ENCODE results near the gene PLCL2. TPM values are rescaled to one million over a fixed set of nuclear protein-coding genes. Genes with fewer than 3 reads are reported as not detected.

The PLCL2 gene
- total RNA-seq, 4 donors from 2014 or later, result 18.1 to 31.3 (median 27.7) TPM

- no peak for TF ChIP-seq CTCF (IDR thresholded peaks at IDR 0.05; ENCODE audit: low read depth)
Observed at GRCh38 chr3:16905704-16906103, 20.9 kb downstream of the PLCL2 start.

- TF ChIP-seq CTCF (IDR thresholded peaks at IDR 0.05; ENCODE audit: low read depth), result no peak
Observed at GRCh38 chr3:16906682-16907081, 21.9 kb downstream of the PLCL2 start.

GRCh38 chr3:16907243-16907642 lies 22.5 kb downstream of the PLCL2 start:
- TF ChIP-seq CTCF (IDR thresholded peaks at IDR 0.05; ENCODE audit: low read depth), result no peak

GRCh38 chr3:16908016-16908807 lies 23.5 kb downstream of the PLCL2 start:
- no peak for TF ChIP-seq CTCF (IDR thresholded peaks at IDR 0.05; ENCODE audit: low read depth)

- TF ChIP-seq CTCF (IDR thresholded peaks at IDR 0.05; ENCODE audit: low read depth), result no peak
Observed at GRCh38 chr3:16908896-16909295, 24.1 kb downstream of the PLCL2 start.

GRCh38 chr3:16909802-16910201 lies 25.0 kb downstream of the PLCL2 start:
- TF ChIP-seq CTCF (IDR thresholded peaks at IDR 0.05; ENCODE audit: low read depth), result no peak

GRCh38 chr3:16910207-16910606 lies 25.5 kb downstream of the PLCL2 start:
- TF ChIP-seq CTCF (IDR thresholded peaks at IDR 0.05; ENCODE audit: low read depth), result no peak

Data from subcutaneous adipose tissue (tissue), 4 donors.